Kidney (tissue), 14 donors: ENCODE measurements around the gene NFKB2. TPM values are rescaled to one million over a fixed set of nuclear protein-coding genes. Genes with fewer than 3 reads are reported as not detected.

Experiments
- DNase-seq, 5 donors: peaks; one replicate each; pipeline ENCODE4 v3.0.0-alpha.2; 2013 to 2020
- FAIRE-seq: peaks from 2 replicates; lab custom pipeline; 2012; peaks lifted over from hg19 to GRCh38; lab: Jason Lieb, UNC
- H3K27ac ChIP-seq, 2 donors: one replicate each; pipeline ENCODE4 v1.7.0; 2013; ENCODE audit warnings: low read depth in 2 of 2, low read length in 2 of 2, inconsistent platforms in 1 of 2
- H3K27me3 ChIP-seq: one replicate; pipeline ENCODE4 v1.7.1; 2013; ENCODE audit warnings: low read length, inconsistent platforms; ENCODE audit not compliant: control insufficient read depth, insufficient read depth
- H3K36me3 ChIP-seq, 3 donors: one replicate each; pipeline versions ENCODE4 v1.7.0 to v1.7.1; 2013; ENCODE audit warnings: low read length in 3 of 3, control low read depth in 1 of 3, inconsistent platforms in 1 of 3; ENCODE audit not compliant: insufficient read depth in 3 of 3, control insufficient read depth in 2 of 3
- H3K4me1 ChIP-seq, 3 donors: one replicate each; pipeline versions ENCODE4 v1.7.0 to v1.7.1; 2013; ENCODE audit warnings: low read length in 3 of 3, inconsistent platforms in 1 of 3, low read depth in 1 of 3; ENCODE audit not compliant: control insufficient read depth in 2 of 3, insufficient read depth in 2 of 3
- H3K4me3 ChIP-seq, 3 donors: one replicate each; pipeline versions ENCODE4 v1.7.0 to v1.8.1; 2013; ENCODE audit warnings: low read length in 3 of 3, control low read depth in 1 of 3, inconsistent platforms in 1 of 3
- H3K9ac ChIP-seq, 3 donors: one replicate each; pipeline versions ENCODE4 v1.7.0 to v1.7.1; 2013; ENCODE audit warnings: low read length in 3 of 3, control low read depth in 1 of 3, inconsistent platforms in 1 of 3
- H3K9me3 ChIP-seq, 3 donors: one replicate each; pipeline versions ENCODE4 v1.7.0 to v1.7.1; 2013; ENCODE audit warnings: low read length in 3 of 3, control low read depth in 1 of 3, inconsistent platforms in 1 of 3; ENCODE audit not compliant: control insufficient read depth in 2 of 3, insufficient read depth in 1 of 3
- CTCF ChIP-seq: IDR thresholded peaks from 3 replicates; pipeline ENCODE4 v1.5.1; 2012; ENCODE audit warnings: mild to moderate bottlenecking, moderate library complexity, borderline replicate concordance; ENCODE audit not compliant: insufficient read depth; ENCODE audit errors: extremely low read depth
- intact Hi-C: fragments of 100-400 bp; cut with DNase I; formaldehyde crosslinking; loops from one replicate; pipeline ENCODE4 v1.11.1; 2022
- polyA plus RNA-seq: library from polyadenylated mRNA; stranded (reverse); fragments of 350-450 nt; fragmentation: Illumina TruSeq; extraction: RNeasy Lipid Tissue Mini Kit (QIAGEN cat#74804); gene quantifications from one replicate; pipeline ENCODE4 v1.2.3, GENCODE V29; 2014; ENCODE audit warnings: low read depth, low replicate concordance; ENCODE audit not compliant: insufficient read depth
- total RNA-seq: library from RNA; stranded (reverse); fragmentation: NEBNext Ultra II Directional; extraction: Animal tissue kit (Norgen Biotek cat#: 25700); gene quantifications from one replicate; pipeline ENCODE4 v1.2.1, GENCODE V29; 2021
- donor health status: control.
- donor health status: control.
- donor health status: control.
- donor health status: control.
- donor health status: control.
- donor health status: DM: yes; HTN: yes; CAD: no.
- donor health status: Normal renal cell carcinoma (clear cell type).

NFKB2 gene
- total and polyA plus RNA-seq, 2 donors from 2014 or later = 14.0 to 62.7 TPM

DNA sequence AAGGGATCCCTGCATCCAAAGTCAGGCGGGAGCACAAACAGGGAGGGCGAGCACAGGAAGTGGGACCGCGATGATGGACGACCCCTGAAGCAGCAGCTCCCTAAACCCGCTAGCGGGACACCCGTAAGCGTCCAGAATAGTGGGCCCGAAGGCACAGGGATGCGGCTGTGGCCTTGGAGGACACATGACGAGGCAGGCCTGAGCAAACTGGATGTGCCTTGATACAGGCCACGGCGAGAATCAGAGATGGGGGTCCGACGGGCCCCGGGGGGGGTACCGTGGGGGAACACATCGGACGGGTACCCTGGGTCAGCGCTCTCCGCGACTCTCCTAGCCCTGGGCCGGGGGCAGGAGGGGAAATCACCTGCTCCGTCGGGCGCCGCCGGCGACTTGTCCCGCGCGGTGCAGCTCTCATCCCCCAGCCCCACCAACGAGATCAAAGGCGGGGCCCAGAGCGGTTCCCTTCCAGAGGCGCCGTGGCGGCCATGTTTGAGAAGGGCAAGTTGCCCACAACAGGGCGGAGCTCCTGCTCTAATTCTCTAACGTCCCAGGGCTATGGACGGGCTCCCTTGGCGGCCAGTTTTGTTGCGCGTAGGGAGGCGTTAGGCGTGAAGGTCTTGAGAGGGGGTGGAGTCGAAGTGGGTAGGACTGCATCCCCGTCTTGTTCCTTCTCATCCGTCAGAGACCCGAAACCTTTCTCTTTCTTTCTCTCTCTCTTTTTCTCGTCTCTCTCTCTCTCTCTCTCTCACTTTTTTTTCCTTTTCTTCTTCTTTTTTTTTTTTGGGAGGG lies 36.9 kb downstream of the NFKB2 start, which contains the start of gene CUEDC2:
Gene CUEDC2, minus strand, starts transcription at position 413 of the 789 bp plus-strand sequence. CDS start 7,386 bp downstream, outside the sequence.
- intact Hi-C loops = no loop called here
- H3K27me3 ChIP-seq = no peaks in the 10 kb centered on the region
- no peak for FAIRE-seq
- peak within 1 kb of the TSS; percentile 88 to 89 (median 88) for H3K4me3 ChIP-seq
- H3K9ac ChIP-seq = peak within 1 kb of the TSS; percentile 90 to 93 (median 90)
- peak; percentile 20 for TF ChIP-seq CTCF
- H3K9me3 ChIP-seq = no peaks in the 10 kb centered on the region
- H3K27ac ChIP-seq = peak within 1 kb of the TSS; percentile 39 to 63
- peaks cover 0 to under 1% (median 0%) of the 10 kb centered on the region in 3 donors for H3K36me3 ChIP-seq
- peaks cover 0 to 9% (median 6%) of the 10 kb centered on the region in 3 donors for H3K4me1 ChIP-seq
- peak; percentile 98 to 99 (median 98) for DNase-seq

GRCh38 chr10:102433619-102434046 lies 38.1 kb downstream of the NFKB2 start:
- Histone ChIP-seq H3K4me3 (no peak overlapping the region), H3K27ac (no peak overlapping the region), H3K9me3 (no peaks in the 10 kb centered on the region), H3K9ac (no peak overlapping the region), H3K27me3 (no peaks in the 10 kb centered on the region), H3K36me3 (no peaks in the 10 kb centered on the region), H3K4me1 (peaks cover 0 to 9% (median 6%) of the 10 kb centered on the region in 3 donors)
- intact Hi-C loops = no loop called here
- DNase-seq (peak in 2 of 5 donors; percentile 64 to 65), FAIRE-seq (no peak)
- TF ChIP-seq CTCF = no peak

GRCh38 chr10:102434394-102435132 lies 39.1 kb downstream of the NFKB2 start:
- intact Hi-C loops = no loop called here
- Histone ChIP-seq H3K4me1 (peaks cover 0 to 9% (median 6%) of the 10 kb centered on the region in 3 donors), H3K27ac (peak overlapping the region in 1 of 2 donors; percentile 37), H3K36me3 (no peaks in the 10 kb centered on the region), H3K4me3 (no peak overlapping the region), H3K9ac (no peak overlapping the region), H3K27me3 (no peaks in the 10 kb centered on the region), H3K9me3 (no peaks in the 10 kb centered on the region)
- DNase-seq (peak; percentile 48 to 76 (median 68)), FAIRE-seq (no peak)
- no peak for TF ChIP-seq CTCF
